HepG2 (cell line): ENCODE results near the gene MAP2K2. TPM values are rescaled to one million over a fixed set of nuclear protein-coding genes. Genes with fewer than 3 reads are reported as not detected.

Source experiments
- CEBPB ChIP-seq: IDR thresholded peaks from 2 replicates; pipeline ENCODE4 v1.6.1; 2011; ENCODE audit warnings: low read depth, low read length, improper control_type of control experiment, borderline replicate concordance
- GATA4 ChIP-seq: sonication (generic); IDR thresholded peaks from 2 replicates; pipeline ENCODE4 v1.6.1; 2016; ENCODE audit warnings: antibody characterized with exemption, low read depth, borderline replicate concordance
- HMG20B ChIP-seq: conservative IDR thresholded peaks from 2 replicates; pipeline ENCODE4 v1.6.1; 2016; ENCODE audit warnings: missing genetic modification reagents, missing compliant biosample characterization
- NFE2 ChIP-seq: sonication (generic); formaldehyde crosslinking; IDR thresholded peaks from 2 replicates; pipeline ENCODE4 v1.4.0; 2020; ENCODE audit warnings: missing genetic modification reagents
- RARA ChIP-seq: IDR thresholded peaks from 2 replicates; pipeline ENCODE4 v1.6.1; 2016; ENCODE audit warnings: missing genetic modification reagents, missing compliant biosample characterization
- SRSF9 ChIP-seq: fragments of 200-400 bp; formaldehyde crosslinking; IDR thresholded peaks from 2 replicates; pipeline ENCODE4 v1.6.1; 2018; ENCODE audit warnings: borderline replicate concordance, mild to moderate bottlenecking, low read depth, low read length; ENCODE audit not compliant: insufficient read depth, poor library complexity, severe bottlenecking
- ZMYM3 ChIP-seq: sonication (generic); formaldehyde crosslinking; IDR thresholded peaks from 2 replicates; pipeline ENCODE4 v1.5.1; 2020; ENCODE audit warnings: mild to moderate bottlenecking, missing genetic modification reagents
- ZNF350 ChIP-seq: sonication (generic); formaldehyde crosslinking; IDR thresholded peaks from 2 replicates; pipeline ENCODE4 v1.4.0; 2020; ENCODE audit warnings: mild to moderate bottlenecking, low read depth, missing genetic modification reagents, borderline replicate concordance
- ZNF354B ChIP-seq: sonication (generic); formaldehyde crosslinking; IDR thresholded peaks from 2 replicates; pipeline ENCODE4 v1.8.0; 2022; ENCODE audit warnings: mild to moderate bottlenecking, missing genetic modification reagents
- ZNF496 ChIP-seq: sonication (generic); formaldehyde crosslinking; IDR thresholded peaks from 2 replicates; pipeline ENCODE4 v1.8.1; 2023; ENCODE audit warnings: mild to moderate bottlenecking, moderate library complexity, missing genetic modification reagents; ENCODE audit not compliant: insufficient replicate concordance
- ZNF780A ChIP-seq: sonication (generic); formaldehyde crosslinking; IDR thresholded peaks from 2 replicates; pipeline ENCODE4 v1.8.0; 2022; ENCODE audit warnings: mild to moderate bottlenecking, missing genetic modification reagents, moderate library complexity
- ZSCAN9 ChIP-seq: IDR thresholded peaks from 2 replicates; pipeline ENCODE4 v1.6.1; 2016; ENCODE audit warnings: borderline replicate concordance
- polyA plus RNA-seq, 8 experiments: library from polyadenylated mRNA; depleted of rRNA in 3 of 8; stranded (reverse) in 7 of 8; unstranded in 1 of 8; fragments of >200 nt; fragmentation: Illumina TruSeq in 4 of 8; extraction: Trizol in 4 of 8; gene quantifications; 2 replicates each; pipeline versions ENCODE4 v1.2.1 to v1.2.3, GENCODE V29; 2011 to 2016; ENCODE audit warnings: low read depth in 4 of 8, missing spikeins in 1 of 8, mixed read lengths in 1 of 8; ENCODE audit not compliant: insufficient read depth in 1 of 8
- total RNA-seq, 5 experiments: library from RNA; depleted of rRNA; stranded (reverse); fragments of >200 nt; fragmentation: Illumina TruSeq; extraction: Trizol; gene quantifications; 2 replicates each; pipeline ENCODE4 v1.2.3, GENCODE V29; 2016; ENCODE audit warnings: low read depth in 1 of 5
- TF ChIP-seq, protein P1 (sequence below): sonication (generic); formaldehyde crosslinking; IDR thresholded peaks from 2 replicates; pipeline ENCODE4 v1.5.1; 2020; ENCODE audit warnings: mild to moderate bottlenecking, missing genetic modification reagents, moderate library complexity
- TF ChIP-seq, protein P2 (sequence below): sonication (generic); formaldehyde crosslinking; IDR thresholded peaks from 2 replicates; pipeline ENCODE4 v1.4.0; 2020; ENCODE audit warnings: missing genetic modification reagents, borderline replicate concordance
- TF ChIP-seq, protein P3 (sequence below): sonication (generic); formaldehyde crosslinking; IDR thresholded peaks from 2 replicates; pipeline ENCODE4 v1.4.0; 2020; ENCODE audit warnings: missing genetic modification reagents
- TF ChIP-seq, protein P4 (sequence below): sonication (generic); formaldehyde crosslinking; IDR thresholded peaks from 2 replicates; pipeline ENCODE4 v1.5.1; 2020; ENCODE audit warnings: mild to moderate bottlenecking, moderate library complexity, missing genetic modification reagents
- TF ChIP-seq, protein P5 (sequence below): sonication (generic); formaldehyde crosslinking; IDR thresholded peaks from 2 replicates; pipeline ENCODE4 v1.5.0; 2020; ENCODE audit warnings: missing genetic modification reagents

Gene MAP2K2
- total and polyA plus RNA-seq, 2 of the 13 experiments (the other 11 are each of a cell fraction or from before 2014, with no cell fraction given): 70.3 to 80.9 TPM

DNA sequence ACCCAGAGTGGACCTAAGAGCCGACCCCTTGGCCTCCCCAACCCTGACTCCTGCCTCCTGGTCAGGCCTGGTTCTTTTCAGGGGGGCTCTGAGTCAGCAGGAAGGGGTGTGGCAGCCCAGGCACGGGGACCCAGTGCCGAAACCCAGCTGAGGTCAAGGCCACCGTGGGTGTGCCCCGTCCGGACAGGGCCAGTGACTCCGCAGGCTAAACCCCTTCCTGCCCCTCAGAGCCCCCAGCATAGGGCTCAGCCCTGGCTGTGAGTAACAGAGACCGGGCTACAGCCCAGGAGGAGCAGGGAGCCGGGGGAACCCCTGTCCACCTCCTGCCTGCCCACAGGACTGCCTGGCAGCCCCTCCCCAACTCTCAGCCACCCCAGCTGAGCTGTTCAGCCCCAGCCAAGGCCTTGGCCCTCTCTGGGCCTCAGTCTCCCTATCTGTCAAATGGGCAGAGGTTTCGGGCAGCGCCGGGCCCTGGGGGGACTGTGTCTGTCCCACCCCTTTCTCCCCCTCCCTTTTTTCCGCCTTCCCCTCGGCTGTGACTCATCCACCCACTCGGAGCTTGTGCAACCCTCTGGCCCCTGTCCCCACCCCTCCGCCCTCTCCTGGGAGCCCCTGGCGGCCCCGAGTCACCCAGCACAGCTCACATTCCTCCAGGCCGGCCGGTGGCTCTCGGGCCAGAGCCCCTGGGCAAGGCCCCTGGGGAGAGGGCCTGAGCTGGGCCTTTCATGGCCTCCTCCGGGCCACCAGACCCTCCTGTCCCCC, 65.8 kb downstream of the MAP2K2 start (continued):
- TF ChIP-seq, protein P1, sequence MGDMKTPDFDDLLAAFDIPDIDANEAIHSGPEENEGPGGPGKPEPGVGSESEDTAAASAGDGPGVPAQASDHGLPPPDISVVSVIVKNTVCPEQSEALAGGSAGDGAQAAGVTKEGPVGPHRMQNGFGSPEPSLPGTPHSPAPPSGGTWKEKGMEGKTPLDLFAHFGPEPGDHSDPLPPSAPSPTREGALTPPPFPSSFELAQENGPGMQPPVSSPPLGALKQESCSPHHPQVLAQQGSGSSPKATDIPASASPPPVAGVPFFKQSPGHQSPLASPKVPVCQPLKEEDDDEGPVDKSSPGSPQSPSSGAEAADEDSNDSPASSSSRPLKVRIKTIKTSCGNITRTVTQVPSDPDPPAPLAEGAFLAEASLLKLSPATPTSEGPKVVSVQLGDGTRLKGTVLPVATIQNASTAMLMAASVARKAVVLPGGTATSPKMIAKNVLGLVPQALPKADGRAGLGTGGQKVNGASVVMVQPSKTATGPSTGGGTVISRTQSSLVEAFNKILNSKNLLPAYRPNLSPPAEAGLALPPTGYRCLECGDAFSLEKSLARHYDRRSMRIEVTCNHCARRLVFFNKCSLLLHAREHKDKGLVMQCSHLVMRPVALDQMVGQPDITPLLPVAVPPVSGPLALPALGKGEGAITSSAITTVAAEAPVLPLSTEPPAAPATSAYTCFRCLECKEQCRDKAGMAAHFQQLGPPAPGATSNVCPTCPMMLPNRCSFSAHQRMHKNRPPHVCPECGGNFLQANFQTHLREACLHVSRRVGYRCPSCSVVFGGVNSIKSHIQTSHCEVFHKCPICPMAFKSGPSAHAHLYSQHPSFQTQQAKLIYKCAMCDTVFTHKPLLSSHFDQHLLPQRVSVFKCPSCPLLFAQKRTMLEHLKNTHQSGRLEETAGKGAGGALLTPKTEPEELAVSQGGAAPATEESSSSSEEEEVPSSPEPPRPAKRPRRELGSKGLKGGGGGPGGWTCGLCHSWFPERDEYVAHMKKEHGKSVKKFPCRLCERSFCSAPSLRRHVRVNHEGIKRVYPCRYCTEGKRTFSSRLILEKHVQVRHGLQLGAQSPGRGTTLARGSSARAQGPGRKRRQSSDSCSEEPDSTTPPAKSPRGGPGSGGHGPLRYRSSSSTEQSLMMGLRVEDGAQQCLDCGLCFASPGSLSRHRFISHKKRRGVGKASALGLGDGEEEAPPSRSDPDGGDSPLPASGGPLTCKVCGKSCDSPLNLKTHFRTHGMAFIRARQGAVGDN (CRISPR knock-in tag): peak; percentile 93
- TF ChIP-seq GATA4: no peak
- peak; percentile 100 for TF ChIP-seq ZMYM3 (CRISPR knock-in tag)
- TF ChIP-seq, protein P2, sequence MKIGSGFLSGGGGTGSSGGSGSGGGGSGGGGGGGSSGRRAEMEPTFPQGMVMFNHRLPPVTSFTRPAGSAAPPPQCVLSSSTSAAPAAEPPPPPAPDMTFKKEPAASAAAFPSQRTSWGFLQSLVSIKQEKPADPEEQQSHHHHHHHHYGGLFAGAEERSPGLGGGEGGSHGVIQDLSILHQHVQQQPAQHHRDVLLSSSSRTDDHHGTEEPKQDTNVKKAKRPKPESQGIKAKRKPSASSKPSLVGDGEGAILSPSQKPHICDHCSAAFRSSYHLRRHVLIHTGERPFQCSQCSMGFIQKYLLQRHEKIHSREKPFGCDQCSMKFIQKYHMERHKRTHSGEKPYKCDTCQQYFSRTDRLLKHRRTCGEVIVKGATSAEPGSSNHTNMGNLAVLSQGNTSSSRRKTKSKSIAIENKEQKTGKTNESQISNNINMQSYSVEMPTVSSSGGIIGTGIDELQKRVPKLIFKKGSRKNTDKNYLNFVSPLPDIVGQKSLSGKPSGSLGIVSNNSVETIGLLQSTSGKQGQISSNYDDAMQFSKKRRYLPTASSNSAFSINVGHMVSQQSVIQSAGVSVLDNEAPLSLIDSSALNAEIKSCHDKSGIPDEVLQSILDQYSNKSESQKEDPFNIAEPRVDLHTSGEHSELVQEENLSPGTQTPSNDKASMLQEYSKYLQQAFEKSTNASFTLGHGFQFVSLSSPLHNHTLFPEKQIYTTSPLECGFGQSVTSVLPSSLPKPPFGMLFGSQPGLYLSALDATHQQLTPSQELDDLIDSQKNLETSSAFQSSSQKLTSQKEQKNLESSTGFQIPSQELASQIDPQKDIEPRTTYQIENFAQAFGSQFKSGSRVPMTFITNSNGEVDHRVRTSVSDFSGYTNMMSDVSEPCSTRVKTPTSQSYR: no peak; the same call in 1 of the 2 replicates
- TF ChIP-seq RARA (CRISPR knock-in tag): peak; percentile 92
- peak; percentile 94 for TF ChIP-seq CEBPB
- peak; percentile 84 for TF ChIP-seq ZSCAN9 (CRISPR knock-in tag)
- TF ChIP-seq, protein P3, sequence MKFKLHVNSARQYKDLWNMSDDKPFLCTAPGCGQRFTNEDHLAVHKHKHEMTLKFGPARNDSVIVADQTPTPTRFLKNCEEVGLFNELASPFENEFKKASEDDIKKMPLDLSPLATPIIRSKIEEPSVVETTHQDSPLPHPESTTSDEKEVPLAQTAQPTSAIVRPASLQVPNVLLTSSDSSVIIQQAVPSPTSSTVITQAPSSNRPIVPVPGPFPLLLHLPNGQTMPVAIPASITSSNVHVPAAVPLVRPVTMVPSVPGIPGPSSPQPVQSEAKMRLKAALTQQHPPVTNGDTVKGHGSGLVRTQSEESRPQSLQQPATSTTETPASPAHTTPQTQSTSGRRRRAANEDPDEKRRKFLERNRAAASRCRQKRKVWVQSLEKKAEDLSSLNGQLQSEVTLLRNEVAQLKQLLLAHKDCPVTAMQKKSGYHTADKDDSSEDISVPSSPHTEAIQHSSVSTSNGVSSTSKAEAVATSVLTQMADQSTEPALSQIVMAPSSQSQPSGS: 0 out of 2 replicates have a peak, but pooled peaks have one; percentile 5
- no peak for TF ChIP-seq ZNF496
- TF ChIP-seq ZNF350: peak; percentile 77; the same call in 1 of the 2 replicates
- peak; percentile 22; the same call in 1 of the 2 replicates for TF ChIP-seq HMG20B (CRISPR knock-in tag)
- TF ChIP-seq NFE2: no peak
- no peak for TF ChIP-seq SRSF9
- TF ChIP-seq, protein P4, sequence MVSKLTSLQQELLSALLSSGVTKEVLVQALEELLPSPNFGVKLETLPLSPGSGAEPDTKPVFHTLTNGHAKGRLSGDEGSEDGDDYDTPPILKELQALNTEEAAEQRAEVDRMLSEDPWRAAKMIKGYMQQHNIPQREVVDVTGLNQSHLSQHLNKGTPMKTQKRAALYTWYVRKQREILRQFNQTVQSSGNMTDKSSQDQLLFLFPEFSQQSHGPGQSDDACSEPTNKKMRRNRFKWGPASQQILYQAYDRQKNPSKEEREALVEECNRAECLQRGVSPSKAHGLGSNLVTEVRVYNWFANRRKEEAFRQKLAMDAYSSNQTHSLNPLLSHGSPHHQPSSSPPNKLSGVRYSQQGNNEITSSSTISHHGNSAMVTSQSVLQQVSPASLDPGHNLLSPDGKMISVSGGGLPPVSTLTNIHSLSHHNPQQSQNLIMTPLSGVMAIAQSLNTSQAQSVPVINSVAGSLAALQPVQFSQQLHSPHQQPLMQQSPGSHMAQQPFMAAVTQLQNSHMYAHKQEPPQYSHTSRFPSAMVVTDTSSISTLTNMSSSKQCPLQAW (CRISPR knock-in tag): peak; percentile 75
- peak; percentile 66; the same call in 1 of the 2 replicates for TF ChIP-seq ZNF354B
- 0 out of 2 replicates have a peak, but pooled peaks have one; percentile 27 for TF ChIP-seq ZNF780A
- TF ChIP-seq, protein P5, sequence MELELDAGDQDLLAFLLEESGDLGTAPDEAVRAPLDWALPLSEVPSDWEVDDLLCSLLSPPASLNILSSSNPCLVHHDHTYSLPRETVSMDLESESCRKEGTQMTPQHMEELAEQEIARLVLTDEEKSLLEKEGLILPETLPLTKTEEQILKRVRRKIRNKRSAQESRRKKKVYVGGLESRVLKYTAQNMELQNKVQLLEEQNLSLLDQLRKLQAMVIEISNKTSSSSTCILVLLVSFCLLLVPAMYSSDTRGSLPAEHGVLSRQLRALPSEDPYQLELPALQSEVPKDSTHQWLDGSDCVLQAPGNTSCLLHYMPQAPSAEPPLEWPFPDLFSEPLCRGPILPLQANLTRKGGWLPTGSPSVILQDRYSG (CRISPR knock-in tag): no peak
